ENCODE measurements around the gene TPD52L1. TPM values are rescaled to one million over a fixed set of nuclear protein-coding genes. Genes with fewer than 3 reads are reported as not detected.

Gene TPD52L1
- total RNA-seq, 1 experiment from 2014 or later: 50.6 TPM

- Mint-ChIP-seq H3K27me3 (ENCODE audit: unreplicated experiment) (no peaks in the 10 kb centered on the region), H3K27ac (ENCODE audit: unreplicated experiment) (no peak overlapping the region), H3K9me3 (ENCODE audit: low read depth, unreplicated experiment) (no peaks in the 10 kb centered on the region), H3K4me3 (ENCODE audit: low read depth, unreplicated experiment) (no peak overlapping the region), H3K4me1 (ENCODE audit: low read depth, unreplicated experiment) (peaks cover 9% of the 10 kb centered on the region), H3K36me3 (ENCODE audit: insufficient read depth, unreplicated experiment) (peaks cover 10% of the 10 kb centered on the region)
- intact Hi-C loops (cut with micrococcal nuclease; ENCODE audit: unreplicated experiment): loop anchor here (5.0 kb wide), 1 partner anchor 81 kb away; no protein-coding TSS in a partner anchor
- TF ChIP-seq CTCF (IDR thresholded peaks at IDR 0.05; ENCODE audit: unreplicated experiment): no peak
- BruUV-seq (replicated peaks): no TSS peak
- CTCF ChIA-PET: interaction anchor here (0.9 to 1.0 kb wide), 2 partner anchors 34 to 119 kb away, joined by 3 read pairs; partner anchors contain the start of gene TPD52L1
- DNase-seq: no peak
Observed at GRCh38 chr6:125273251-125273650, 119.7 kb downstream of the TPD52L1 start.

- Mint-ChIP-seq H3K36me3 (ENCODE audit: insufficient read depth, unreplicated experiment) (peaks cover 14% of the 10 kb centered on the region), H3K9me3 (ENCODE audit: low read depth, unreplicated experiment) (no peaks in the 10 kb centered on the region), H3K27ac (ENCODE audit: unreplicated experiment) (peak overlapping the region; percentile 74), H3K4me1 (ENCODE audit: low read depth, unreplicated experiment) (peaks cover 9% of the 10 kb centered on the region), H3K27me3 (ENCODE audit: unreplicated experiment) (no peaks in the 10 kb centered on the region), H3K4me3 (ENCODE audit: low read depth, unreplicated experiment) (no peak overlapping the region)
- intact Hi-C loops (cut with micrococcal nuclease; ENCODE audit: unreplicated experiment): loop anchor here (2.0 to 5.0 kb wide), 2 partner anchors 82 to 121 kb away; partner anchors contain the start of gene TPD52L1
- no peak for TF ChIP-seq CTCF (IDR thresholded peaks at IDR 0.05; ENCODE audit: unreplicated experiment)
- CTCF ChIA-PET: interaction anchor here (0.9 to 1.0 kb wide), 2 partner anchors 33 to 120 kb away, joined by 3 read pairs; partner anchors contain the start of gene TPD52L1
- DNase-seq: peak; percentile 81
- no TSS peak for BruUV-seq (replicated peaks)
Observed at GRCh38 chr6:125273965-125274364, 120.4 kb downstream of the TPD52L1 start.

DNA sequence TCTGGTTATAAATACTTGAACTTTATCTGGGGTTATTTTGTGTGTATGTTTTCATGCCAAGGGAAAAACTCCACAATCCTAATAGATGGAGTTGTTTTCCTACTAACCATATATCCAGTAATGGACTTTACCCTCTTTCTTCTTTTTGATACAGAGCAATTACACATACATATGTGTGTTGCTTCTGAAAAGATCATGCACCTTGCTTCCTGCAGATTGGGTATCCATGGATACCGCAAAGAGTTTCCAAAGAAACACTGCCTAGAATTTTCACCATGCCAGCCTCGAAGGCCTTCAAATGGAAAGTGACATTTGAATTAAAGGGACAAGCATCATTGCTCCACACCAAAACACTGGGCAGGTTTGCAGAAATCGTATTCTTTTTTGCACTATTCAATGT, 121.4 kb downstream of the TPD52L1 start:
- peaks cover 14% of the 10 kb centered on the region for H3K36me3 Mint-ChIP-seq (ENCODE audit: insufficient read depth, unreplicated experiment)
- BruUV-seq (replicated peaks): no TSS peak
- CTCF ChIA-PET: no interaction called here
- no peak for TF ChIP-seq CTCF (IDR thresholded peaks at IDR 0.05; ENCODE audit: unreplicated experiment)
- intact Hi-C loops (cut with micrococcal nuclease; ENCODE audit: unreplicated experiment): loop anchor here (2.0 to 5.0 kb wide), 2 partner anchors 83 to 122 kb away; partner anchors contain the start of gene TPD52L1
- H3K4me3 Mint-ChIP-seq (ENCODE audit: low read depth, unreplicated experiment): no peak overlapping the region
- H3K9me3 Mint-ChIP-seq (ENCODE audit: low read depth, unreplicated experiment): no peaks in the 10 kb centered on the region
- DNase-seq: no peak
- H3K27me3 Mint-ChIP-seq (ENCODE audit: unreplicated experiment): no peaks in the 10 kb centered on the region
- H3K27ac Mint-ChIP-seq (ENCODE audit: unreplicated experiment): no peak overlapping the region
- H3K4me1 Mint-ChIP-seq (ENCODE audit: low read depth, unreplicated experiment): peaks cover 9% of the 10 kb centered on the region

DNA sequence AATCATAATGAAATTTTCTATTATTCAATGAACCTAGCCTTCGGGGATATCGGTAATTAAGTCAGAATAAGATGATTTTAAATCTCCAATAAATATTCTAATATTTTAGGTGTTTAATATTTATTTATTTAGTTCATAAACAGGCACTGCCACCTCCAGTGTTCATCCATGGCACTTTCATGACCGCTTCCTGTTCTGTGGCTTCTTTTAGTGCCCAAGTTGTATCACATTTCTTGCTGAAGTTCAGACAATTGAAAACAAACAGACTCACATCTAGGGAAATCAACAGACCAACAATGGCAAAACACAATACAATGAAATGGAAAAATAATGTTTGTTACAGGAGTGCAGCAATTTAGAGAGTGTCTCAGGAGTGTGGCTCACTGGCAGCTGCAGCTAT, 122.2 kb downstream of the TPD52L1 start:
- Mint-ChIP-seq H3K9me3 (ENCODE audit: low read depth, unreplicated experiment) (no peaks in the 10 kb centered on the region), H3K4me1 (ENCODE audit: low read depth, unreplicated experiment) (peaks cover 9% of the 10 kb centered on the region), H3K27ac (ENCODE audit: unreplicated experiment) (no peak overlapping the region), H3K36me3 (ENCODE audit: insufficient read depth, unreplicated experiment) (peaks cover 14% of the 10 kb centered on the region), H3K27me3 (ENCODE audit: unreplicated experiment) (no peaks in the 10 kb centered on the region), H3K4me3 (ENCODE audit: low read depth, unreplicated experiment) (no peak overlapping the region)
- no peak for DNase-seq
- intact Hi-C loops (cut with micrococcal nuclease; ENCODE audit: unreplicated experiment): loop anchor here (2.0 kb wide), 1 partner anchor 123 kb away; the partner anchor contains the start of gene TPD52L1
- CTCF ChIA-PET: no interaction called here
- BruUV-seq (replicated peaks): no TSS peak
- no peak for TF ChIP-seq CTCF (IDR thresholded peaks at IDR 0.05; ENCODE audit: unreplicated experiment)
